GF-D8 (cell line): ENCODE data around the gene CAPN8.

ENCODE experiments used
- DNase-seq: peaks from one replicate; lab custom pipeline; 2025; lab: John Stamatoyannopoulos, UW

CAPN8 gene

DNA sequence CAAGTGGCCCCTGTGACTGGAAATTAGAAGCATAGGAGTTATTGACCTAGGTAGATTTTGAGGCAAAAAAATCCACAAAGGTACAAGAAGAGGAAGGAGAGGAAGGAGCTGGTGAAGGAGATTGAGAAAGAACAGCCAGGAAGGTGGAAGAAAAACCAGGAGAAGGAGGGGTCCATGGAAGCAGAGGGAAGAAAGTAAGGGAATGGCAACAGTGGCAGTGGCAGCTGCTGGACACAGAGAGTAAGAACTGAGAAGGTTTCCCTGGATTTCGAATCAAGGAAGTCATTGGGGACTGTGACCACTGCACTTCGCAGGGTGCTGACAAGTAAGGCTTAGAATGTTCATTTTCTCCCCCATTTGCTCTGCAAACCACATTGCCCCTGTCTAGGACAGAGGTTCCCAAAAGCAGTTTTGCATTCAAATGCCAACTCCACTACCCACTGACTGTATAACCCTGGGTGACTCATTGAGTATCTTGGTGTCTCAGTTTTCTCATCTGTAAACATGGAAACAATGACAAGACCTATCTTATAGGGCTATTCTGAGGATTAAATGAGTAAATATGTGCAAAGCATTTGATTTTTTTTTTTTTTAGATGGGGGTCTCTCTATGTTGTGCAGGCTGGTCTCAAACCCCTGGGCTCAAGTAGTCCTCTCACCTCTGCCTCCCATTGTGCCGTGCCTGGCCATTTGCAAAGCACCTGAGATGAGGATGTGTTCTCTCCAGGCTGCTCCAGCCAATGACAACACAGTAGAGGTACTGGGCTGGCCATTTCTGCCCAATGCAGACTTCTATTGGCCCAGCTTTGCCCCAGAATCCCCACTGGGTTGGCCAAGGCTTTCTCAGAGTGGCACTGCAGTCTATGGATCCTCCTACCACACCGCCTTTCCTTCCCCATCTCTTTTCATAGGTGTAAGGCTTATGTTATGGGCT lies 37.5 kb upstream of the CAPN8 start:
- DNase-seq = no peak

DNA sequence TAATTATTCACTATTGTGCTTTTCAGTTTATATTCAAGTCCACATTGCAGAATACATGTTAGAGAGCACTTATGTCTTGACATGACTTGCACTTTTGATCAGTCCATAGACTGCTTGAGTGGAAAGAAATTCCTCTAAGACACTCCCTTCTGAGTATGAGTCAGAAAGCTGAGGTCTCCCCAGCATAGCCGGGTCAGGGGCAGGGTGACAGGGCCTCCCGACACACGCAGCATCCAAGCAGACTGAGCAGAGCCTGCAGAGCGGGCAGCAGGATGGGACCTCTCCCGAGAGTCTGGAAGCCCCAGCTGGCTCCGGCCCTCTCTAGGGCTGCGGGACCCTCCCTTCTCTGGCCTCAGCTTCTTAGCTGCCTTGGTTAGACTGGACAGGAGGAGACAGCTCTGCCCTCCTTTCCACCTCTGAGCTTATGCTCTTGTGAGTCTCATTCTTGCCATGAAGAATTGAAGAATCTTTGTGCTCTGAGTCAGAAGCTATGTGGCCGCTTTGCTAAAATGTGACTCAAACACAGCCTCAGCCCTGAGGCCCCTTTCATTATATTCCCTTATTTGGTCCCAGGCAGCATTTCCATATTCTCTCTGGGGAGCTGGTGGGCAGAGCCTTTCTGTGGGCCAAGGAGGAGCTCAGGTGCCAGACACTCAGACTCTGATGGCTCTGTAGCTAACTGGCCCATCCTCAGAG lies 35.6 kb upstream of the CAPN8 start:
- no peak for DNase-seq

DNA sequence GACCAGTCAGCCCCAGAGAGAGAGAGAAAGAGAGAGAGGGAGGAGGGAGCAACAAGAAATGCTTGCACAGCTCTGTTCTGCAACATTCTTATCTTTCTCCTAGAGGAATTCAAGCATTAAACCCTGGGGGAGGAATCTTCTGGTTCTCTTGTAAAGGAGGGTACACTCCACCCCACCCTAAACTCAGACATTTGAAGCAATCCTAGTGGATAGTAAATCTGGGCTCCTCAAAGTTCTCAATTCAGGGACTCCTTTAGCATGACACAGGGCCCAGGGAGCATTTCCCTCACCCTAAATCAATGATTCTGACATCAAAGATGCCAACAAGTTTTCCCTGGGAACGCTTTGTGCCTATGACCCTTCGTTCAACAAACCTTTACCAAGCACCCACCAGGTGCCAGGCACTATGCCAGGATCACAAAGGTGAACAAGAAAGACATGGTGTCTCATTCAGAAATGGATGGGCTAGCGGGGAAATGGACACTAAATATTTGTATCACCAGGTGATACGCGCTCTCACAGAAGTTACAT lies 35.0 kb upstream of the CAPN8 start:
- no peak for DNase-seq

DNA sequence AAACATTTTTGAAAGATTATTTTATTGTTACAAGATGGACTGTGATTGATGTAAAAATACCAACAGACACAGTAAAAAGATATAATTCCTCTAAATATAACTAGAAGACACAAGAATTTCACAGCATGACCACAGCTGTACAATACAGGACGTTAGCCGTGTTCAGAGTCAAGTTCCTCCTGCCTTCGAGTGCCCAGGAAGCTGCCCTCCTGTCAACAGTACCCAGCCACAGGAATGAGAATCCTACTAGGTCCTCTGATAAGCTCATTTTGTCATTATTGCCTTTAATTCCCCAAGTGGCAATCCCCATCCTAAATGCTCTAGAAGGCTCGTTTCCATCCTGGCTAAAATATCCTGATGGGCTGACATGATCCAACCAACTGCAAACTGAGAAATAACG lies 30.4 kb upstream of the CAPN8 start:
- no peak for DNase-seq

DNA sequence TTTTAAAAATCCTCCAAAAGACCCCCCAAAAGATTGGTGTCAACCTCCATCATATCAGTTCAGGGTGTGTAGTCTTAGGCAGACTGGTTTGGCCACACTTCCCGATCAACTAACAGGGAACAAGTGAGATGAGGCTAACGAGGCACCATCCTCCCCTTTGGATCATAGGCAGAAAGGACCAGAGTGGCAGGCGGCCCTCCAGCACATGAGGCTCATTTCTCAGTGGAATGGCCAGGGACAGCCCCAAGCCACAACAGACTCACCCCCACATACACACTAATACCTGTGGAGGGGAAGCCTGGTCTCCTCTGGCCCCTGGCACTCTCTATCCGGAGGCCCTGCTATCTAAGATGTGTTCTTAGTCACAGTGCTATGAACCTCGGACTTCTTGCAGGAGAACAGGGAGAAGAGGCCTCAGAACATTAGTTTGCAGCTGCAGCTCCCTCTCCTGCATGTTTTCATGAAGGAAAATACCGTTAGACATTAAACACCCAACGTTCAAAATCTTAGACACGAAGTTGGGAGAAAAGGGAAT lies 29.6 kb upstream of the CAPN8 start:
- no peak for DNase-seq

DNA sequence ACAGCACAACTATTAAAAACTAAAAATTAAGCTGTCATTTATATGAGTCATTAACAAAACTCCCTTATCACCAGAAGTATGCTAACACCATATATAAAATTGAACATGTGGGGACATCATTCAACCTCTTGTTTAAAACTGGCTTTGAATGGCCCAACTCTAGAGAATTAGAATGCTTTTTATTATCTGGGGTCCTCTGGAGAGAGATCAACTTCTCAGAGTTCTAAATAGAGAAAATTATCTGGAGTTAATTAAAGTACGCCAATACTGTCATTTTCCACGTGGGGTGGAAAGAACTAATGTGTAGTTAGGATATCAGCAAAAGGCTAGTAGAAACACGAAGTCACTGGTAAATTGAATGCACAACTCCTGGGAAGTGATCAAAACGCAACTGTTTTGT lies 25.6 kb upstream of the CAPN8 start:
- no peak for DNase-seq

DNA sequence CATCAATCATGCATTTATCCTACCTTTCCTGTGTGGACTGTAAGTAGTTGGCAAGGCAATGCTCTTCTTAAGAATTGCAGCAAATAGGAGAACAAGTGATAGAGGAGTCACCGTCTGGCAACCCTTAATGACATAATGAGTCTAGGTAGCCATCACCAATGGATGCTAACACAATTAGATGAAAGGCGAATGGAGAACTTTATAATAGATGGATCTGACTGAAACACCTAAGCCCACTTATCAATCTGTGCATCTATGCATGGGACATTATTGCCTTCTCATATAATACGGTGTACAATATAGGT lies 18.9 kb upstream of the CAPN8 start:
- DNase-seq = no peak

DNA sequence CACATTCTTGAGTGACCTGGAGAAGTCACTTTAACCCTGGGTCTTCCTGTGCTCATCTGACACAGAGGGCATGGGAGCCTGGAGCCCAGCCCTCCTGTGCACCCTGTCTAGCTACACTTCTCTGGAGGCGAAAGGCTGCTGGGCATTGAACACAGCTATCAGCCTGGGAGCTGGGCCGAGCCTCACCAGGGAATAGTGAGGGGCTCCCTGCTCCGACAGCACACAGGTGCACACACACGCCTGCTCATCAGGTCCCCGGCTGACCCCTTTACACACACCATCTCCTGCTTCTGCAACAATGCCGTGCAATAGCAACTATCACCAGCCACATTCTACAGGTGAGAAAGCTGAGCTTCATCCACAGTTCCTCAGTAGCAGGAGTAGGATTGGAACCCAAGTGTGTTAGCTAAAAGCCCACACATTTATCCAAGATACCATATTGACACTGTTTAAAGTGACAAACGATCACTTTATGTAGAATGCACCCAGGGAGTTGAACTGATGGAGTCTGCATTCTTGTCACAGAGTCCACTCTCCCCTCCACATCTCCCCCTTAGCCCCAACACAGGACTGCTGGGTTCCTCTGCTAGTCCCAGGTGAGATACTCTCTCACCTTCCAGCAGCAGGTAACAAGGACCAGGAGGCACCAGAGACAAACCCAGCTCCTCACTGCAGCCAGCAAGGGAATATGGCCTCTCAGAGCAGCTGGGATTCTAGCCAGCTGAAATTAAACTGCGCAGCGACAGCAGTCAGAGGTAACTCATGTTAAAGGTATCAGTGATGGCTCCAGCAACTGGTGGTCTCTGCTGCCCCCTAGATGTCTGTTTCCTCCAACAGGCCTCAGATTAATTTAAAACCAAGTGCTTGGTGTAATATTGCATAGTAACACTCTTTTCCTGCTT lies 18.3 kb upstream of the CAPN8 start:
- no peak for DNase-seq

DNA sequence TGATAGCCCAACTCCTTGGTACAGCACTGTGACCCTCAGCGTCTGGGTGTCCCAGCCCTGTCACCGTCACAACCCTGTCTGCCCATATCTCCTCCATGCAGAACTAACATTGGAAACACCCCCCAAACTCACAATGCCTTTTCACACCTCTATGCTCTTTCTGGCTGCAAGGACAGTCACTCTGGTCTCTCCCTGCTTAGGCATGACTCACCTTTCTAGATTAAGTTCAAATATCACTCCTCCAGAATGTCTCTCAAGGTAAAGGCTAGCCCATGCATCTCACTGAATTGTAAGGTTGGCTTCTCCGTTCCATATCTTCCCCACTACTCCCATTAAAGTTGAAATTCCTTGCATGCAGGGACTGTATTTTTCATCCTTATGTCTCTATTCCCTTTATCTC lies 17.0 kb upstream of the CAPN8 start:
- no peak for DNase-seq

DNA sequence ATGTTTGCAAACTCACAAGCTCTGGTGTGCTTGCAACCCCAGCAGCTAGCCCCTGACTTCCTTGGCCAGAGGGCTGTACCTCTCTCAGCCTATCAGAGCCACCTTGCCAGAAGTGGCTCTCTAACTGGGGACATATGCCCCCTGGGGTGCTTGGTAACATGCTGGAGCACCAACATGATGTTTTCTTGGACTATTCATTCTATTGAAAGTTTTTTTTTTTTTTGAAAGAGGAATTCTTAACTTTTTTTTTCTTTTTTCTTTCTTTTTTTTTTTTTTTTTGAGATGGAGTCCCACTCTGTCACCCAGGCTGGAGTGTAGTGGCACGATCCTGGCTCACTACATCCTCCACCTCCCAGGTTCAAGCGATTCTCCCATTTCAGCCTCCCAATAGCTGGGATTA lies 14.7 kb upstream of the CAPN8 start:
- no peak for DNase-seq

DNA sequence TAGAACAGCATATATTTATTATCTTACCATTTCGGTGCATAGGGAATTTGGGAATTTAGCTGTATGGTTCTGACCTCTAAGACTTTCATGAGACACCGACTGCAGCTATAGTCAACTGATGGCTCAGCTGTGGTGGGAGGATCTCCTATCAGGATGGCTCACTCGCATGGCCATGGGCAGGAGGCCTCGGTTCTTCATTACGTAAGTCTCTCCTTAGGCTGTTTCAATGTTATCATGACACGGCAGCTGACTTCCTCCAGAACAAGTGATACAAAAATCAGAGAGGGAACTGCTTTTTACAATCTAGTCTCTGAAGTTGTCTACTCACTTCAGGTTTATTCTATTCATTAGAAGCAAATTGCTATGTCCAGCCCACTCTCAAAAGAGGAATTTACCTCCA lies 13.3 kb upstream of the CAPN8 start:
- no peak for DNase-seq

DNA sequence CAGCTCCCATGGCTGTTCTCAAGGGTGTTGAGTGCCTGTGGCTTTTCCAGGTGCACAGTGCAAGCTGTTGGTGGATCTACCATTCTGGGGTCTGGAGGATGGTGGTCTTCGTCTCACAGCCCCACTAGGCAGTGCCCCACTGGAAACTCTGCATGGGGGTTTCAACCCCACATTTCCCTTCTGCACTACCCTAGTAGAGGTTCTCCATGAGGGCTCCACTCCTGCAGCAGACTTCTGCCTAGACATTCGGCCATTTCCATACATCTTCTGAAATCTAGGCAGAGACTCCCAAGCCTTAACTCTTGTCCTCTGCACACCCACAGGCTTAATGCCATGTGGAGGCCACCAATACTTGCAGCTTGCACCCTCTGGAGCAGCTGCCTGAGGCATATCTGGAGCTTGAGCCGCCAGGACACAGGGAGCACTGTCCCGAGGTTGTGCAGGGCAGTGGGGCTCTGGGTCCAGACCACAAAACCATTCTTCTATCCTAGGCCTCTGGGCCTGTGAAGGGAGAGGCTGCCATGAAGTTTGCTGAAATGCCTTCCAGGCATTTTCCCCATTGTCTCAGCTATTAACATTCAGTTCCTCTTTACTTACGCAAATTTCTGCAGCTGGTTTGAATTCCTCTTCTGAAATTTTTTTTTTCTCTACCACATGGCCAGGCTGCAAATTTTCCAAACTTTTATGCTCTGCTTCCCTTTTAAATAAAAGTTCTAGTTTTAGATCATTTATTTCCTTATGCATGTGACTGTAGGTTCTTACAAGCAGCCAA lies 8.8 kb upstream of the CAPN8 start:
- no peak for DNase-seq

DNA sequence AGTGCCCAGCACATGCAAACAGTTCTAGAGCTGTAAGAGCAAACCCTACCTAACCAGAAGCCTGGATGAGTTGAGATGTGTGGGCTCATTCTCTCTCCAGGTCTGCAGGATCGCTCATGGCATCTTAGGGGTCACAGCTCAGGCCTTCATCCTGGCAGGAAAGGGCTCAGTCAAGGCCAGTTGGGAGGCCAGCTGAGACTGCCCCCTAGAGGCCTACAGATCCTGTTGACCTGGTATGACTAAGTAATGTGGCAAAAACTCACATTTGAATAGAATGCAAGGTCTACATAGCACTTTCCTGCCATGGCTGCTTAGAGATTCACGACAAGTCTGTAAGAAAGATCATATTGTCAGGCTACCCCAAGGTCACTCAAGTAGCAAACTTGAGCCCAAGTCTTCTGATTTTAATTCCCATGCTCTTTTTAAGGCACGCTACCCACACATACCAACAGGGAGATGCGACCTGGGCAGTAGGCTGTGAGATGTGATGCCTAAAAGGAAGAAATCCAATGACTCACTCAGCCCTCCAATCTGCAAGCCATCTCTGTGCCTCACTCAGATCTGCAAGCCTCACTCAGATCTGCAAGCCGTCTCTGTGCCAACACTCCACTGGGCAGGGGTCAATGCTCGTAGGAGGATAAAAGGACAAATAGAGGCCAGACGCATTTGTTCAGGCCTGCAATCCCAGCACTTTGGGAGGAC lies 5.1 kb upstream of the CAPN8 start:
- no peak for DNase-seq

DNA sequence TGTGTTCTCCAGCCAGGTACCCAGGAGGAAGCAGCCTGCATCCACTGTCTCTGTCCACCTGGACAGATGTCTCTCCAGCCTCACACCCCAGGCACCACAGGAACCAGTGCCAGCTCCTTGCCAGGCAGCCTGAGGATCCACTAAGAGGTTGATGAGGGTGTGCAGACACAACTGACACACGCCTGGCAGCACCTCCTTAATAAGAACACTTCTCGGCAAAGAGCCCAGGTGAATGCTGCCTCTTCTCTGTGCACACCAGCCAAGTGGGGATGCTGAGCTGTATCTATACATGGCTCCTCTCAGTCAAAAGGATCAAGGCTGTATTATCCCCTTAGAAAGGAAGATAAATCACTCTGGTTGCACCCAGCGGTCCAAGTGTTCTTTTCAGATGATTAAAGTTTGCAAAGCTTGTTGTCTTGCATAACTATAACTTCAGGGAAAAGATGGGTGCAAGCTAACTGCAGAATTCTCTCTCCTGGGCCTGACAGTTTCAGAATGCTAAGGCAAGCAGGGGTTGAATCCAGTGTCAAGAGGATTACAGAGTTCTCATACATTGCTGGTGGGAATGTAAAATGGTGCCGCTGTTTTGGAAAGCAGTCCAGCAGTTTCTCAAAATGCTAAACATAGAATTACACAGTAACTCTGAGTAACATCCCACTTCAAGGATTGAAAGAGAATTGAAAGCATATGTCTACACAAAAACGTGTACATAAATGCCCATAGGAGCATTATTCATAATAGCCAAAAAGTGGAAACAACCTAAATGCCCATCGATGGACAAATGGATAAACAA lies 3.7 kb upstream of the CAPN8 start:
- DNase-seq = no peak

DNA sequence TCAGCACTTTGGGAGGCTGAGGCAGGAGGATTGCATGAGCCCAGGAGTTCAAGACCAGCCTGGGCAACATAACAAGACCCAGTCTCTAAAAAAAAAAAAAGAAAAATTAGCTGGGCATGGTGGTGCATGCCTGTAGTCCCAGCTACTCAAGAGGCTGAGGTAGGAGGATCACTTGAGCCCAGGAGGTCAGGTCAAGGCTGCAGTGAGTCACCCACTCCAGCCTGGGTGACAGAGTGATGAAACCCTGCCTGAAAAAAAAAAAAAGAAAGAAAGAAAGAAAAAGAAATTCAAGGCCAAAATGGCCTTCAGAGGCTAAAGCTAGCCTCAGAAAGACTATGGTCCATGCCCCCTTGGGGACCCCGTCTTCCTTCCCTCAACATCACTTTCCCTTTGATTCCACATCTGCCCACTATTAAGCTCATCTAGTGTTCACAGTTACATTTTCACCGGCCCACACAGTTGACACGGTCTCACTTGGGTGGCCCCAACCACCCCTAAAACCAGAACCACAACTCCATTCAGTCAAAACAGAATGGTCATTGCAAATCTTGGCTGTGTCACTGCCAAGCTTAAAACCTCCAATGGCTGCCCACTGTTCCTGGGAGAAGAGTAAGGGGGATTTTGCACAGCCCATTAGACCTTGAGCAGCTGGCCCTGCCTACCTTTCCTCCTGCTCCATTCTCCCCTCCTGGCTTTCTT lies 2.1 kb upstream of the CAPN8 start:
- no peak for DNase-seq

DNA sequence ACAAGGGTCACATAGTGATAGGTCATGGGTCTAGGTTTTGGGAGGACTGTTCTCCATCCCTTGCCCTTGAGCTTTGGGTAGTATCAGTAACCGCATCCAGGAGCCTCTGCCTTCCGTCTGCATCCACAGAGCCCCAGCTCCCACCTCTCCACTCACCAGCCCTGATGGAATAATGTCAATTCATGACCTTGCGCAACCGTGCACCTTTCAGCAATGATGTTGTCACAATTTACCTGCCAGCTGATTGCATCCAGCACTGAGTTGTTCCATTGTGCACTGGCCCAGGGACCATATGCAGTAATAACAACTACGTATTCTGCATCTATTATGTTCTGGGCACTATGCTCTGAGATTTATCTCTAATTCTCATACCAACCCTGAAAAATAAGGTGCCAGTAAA lies 1.4 kb downstream of the CAPN8 start:
- no peak for DNase-seq

DNA sequence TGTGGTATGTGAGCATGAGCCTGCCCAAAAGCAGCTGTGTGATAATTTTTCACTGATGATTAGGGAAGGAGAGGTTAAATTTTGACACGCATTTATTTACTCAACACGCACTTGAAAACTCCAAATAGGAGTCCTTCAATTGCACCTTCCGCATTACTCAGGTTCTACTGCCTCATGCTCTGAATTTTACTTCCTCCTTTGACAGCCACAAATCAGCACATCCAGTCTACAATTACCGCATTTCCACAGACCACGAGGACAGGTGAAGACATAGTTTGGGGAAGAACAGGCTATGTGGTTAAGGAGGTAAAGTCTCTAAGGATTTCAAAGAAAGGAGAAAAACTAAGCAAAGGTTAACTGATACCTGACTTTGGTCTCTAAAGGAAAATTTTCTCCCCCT lies 2.6 kb downstream of the CAPN8 start:
- DNase-seq = peak; percentile 27

DNA sequence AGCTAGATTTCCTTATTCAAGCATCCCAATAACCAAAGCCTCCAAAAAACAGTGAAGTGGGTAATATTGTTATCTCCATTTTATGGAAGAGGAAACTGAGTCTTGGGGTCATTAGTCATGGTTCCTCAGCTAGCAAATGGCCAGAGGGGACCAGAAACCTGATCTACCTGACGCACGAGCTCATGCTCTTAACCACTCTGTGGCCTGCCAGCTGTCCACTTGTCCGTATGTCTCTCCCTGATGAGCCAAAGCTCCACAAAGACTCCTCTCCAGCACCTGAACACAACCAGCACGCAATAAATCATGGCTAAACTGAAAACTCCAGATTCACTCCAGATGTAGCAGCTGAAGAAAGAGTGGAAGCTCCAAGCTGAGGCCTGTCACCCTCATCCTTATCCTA lies 5.8 kb downstream of the CAPN8 start:
- no peak for DNase-seq

DNA sequence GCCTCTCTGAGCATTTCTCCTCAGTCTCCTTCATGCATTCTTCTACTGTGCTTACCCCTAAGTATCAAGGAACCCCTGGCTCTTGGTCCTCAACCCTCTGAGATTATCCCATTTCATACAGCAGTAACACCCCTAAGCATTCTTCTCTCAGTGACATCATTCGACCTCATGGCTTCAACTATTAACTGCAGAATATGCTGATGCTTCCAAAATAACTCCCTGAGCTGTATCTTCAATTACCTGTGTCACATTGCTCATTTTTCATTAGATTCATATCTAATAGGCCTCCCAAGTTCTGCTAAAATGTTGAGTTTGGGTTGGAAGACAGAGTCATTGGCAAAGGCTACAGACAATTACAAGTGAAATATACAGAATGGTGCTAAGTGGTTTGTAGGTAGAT lies 7.5 kb downstream of the CAPN8 start:
- DNase-seq = no peak
